GM23248 (cell line): ENCODE results near the gene MAP6.

ENCODE experiments used
- EZH2 ChIP-seq: fragments of 200-600 bp; sonication (generic); IDR thresholded peaks from 2 replicates; pipeline ENCODE4 v1.6.1; 2018; ENCODE audit warnings: antibody characterized with exemption, mild to moderate bottlenecking; ENCODE audit not compliant: insufficient read depth, poor library complexity, severe bottlenecking
- EZH2phosphoT487 ChIP-seq: fragments of 200-600 bp; sonication (generic); IDR thresholded peaks from 2 replicates; pipeline ENCODE4 v1.6.1; 2018; ENCODE audit warnings: antibody characterized with exemption, moderate library complexity, mild to moderate bottlenecking, low read depth; ENCODE audit not compliant: insufficient read depth

DNA sequence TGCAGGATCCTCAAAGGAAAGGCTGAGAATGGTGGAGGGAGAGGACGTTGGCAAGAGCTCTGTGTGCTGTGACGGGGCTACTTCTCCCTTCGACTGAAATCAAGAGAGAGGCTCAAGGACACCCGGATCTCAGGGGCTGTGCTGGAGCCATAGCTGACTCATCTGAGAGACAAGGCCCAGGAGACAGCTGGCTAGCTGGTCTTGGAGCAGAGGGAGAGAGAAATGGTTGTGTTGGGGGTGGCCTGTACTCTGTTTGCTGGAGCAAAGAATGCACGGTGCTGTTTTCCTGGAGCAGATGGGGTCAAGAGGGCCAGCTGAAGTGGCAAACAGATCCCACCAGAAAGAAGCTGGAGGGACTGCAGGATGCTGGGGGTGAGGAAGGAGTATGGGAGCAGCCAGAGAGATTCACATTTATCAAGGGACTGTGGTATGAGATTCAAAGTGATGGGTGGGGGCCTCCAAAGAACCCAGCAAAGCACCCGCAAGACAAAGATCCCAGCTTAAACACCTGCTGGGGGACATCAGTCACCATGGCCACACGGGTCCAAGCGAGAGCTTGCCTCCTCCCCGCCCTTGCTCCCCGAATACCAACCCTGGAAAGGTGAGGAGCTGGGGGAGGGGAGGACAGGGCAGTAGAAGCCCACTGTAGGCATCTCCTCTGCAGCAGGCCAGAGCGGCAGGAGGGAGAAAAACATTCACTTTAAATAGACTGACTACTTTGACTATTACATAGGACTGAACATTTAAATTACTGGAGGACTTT lies 40.8 kb downstream of the MAP6 start:
- no peak for TF ChIP-seq EZH2phosphoT487
- no peak for TF ChIP-seq EZH2
